ENCODE data around the gene TFG. TPM values are rescaled to one million over a fixed set of nuclear protein-coding genes. Genes with fewer than 3 reads are reported as not detected.

Gene TFG
- total and polyA plus RNA-seq, 9 of the 15 experiments (the other 6 are each of a cell fraction or from before 2014, with no cell fraction given): 31.8 to 143 (median 57.8) TPM

DNA sequence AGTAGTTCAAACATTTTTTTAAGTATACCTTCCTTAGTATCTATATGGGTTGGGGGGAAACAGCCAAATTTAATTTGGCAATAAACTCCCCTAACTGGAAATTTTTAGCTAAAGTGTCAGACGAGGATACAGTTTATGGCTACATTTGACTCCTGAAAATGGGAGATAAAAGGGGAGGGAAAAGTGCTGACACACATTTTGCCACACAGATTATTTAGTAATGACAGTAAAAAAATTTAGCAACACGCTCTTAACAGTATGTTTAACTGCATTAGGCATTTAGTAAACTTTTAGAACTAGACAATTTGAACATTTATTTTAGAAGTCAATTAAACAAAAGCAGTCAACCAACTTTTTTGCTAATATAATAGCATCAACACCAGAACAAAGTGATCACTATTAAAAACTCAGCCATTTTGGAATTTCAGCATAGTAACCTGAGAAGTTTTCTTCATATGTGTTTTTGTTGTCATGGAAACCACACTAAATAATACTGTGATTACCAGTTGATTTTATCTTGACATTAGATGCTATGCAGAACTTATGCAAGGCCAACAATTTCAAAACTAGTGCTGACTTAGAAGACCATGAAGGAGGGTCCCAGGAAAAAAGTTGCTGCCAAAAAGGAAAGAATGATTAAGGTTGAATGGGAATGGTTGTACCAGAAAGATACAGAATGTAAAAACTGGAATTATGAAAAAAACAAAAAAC is 47.0 kb upstream of the TFG start:
- Histone ChIP-seq H4K20me1 (replicated peaks; ENCODE audit: control insufficient read depth, insufficient read depth, low read length) (no peaks in the 10 kb centered on the region), H3K9ac (ENCODE audit: insufficient read depth in 1 of 2, low read depth in 2 of 2, low read length in 2 of 2) (no peak overlapping the region), H3K27me3 (ENCODE audit: control insufficient read depth in 2 of 2, insufficient read depth in 2 of 2, low read length in 2 of 2) (no peaks in the 10 kb centered on the region), H3K9me1 (ENCODE audit: control insufficient read depth, insufficient read depth, low read length) (no peaks in the 10 kb centered on the region), H2AFZ (ENCODE audit: low read depth, low read length) (peak overlapping the region; percentile 12; the same call in 1 of the 2 replicates), H3K9me3 (replicated peaks; ENCODE audit: control insufficient read depth, insufficient read depth, low read depth, low read length) (0 out of 2 replicates have a peak, but pooled peaks cover 2% of the 10 kb centered on the region), H3K4me3 (no peak overlapping the region), H3K36me3 (ENCODE audit: control insufficient read depth, insufficient read depth, low read length) (no peaks in the 10 kb centered on the region), H3K4me1 (replicated peaks in 1 of 2; ENCODE audit: control insufficient read depth in 2 of 2, insufficient read depth in 2 of 2, low read length in 2 of 2) (peaks cover 0 to 2% of the 10 kb centered on the region in 2 experiments; a peak in 2 of 5 replicates), H3K4me2 (ENCODE audit: insufficient read depth, low read length) (no peak overlapping the region), H3K27ac (ENCODE audit: extremely low read depth, low read depth, low read length) (no peak overlapping the region), H3K79me2 (ENCODE audit: control insufficient read depth, insufficient read depth, low read length) (no peaks in the 10 kb centered on the region)
- intact Hi-C loops (cut with micrococcal nuclease): no loop called here
- FAIRE-seq (no peak), ATAC-seq (no peak), DNase-seq (ENCODE audit: extremely low read depth in 1 of 4, low spot score in 3 of 4) (no peak)
- in situ Hi-C loops (cut with MboI): no loop called here
- ChIA-PET CTCF (ENCODE audit: low intra/inter-chr PET ratio) (no interaction called here), POLR2A (no interaction called here)
- WGBS (ENCODE audit: insufficient coverage, low coverage, missing lambda C conversion rate): 3% methylated on average over 2 of the region's 2 CpGs
- BruUV-seq (replicated peaks): no TSS peak
- TF ChIP-seq, protein P1, sequence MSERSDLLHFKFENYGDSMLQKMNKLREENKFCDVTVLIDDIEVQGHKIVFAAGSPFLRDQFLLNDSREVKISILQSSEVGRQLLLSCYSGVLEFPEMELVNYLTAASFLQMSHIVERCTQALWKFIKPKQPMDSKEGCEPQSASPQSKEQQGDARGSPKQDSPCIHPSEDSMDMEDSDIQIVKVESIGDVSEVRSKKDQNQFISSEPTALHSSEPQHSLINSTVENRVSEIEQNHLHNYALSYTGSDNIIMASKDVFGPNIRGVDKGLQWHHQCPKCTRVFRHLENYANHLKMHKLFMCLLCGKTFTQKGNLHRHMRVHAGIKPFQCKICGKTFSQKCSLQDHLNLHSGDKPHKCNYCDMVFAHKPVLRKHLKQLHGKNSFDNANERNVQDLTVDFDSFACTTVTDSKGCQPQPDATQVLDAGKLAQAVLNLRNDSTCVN (CRISPR knock-in tag; IDR thresholded peaks at IDR 0.05): no peak
- TF ChIP-seq, protein P2, sequence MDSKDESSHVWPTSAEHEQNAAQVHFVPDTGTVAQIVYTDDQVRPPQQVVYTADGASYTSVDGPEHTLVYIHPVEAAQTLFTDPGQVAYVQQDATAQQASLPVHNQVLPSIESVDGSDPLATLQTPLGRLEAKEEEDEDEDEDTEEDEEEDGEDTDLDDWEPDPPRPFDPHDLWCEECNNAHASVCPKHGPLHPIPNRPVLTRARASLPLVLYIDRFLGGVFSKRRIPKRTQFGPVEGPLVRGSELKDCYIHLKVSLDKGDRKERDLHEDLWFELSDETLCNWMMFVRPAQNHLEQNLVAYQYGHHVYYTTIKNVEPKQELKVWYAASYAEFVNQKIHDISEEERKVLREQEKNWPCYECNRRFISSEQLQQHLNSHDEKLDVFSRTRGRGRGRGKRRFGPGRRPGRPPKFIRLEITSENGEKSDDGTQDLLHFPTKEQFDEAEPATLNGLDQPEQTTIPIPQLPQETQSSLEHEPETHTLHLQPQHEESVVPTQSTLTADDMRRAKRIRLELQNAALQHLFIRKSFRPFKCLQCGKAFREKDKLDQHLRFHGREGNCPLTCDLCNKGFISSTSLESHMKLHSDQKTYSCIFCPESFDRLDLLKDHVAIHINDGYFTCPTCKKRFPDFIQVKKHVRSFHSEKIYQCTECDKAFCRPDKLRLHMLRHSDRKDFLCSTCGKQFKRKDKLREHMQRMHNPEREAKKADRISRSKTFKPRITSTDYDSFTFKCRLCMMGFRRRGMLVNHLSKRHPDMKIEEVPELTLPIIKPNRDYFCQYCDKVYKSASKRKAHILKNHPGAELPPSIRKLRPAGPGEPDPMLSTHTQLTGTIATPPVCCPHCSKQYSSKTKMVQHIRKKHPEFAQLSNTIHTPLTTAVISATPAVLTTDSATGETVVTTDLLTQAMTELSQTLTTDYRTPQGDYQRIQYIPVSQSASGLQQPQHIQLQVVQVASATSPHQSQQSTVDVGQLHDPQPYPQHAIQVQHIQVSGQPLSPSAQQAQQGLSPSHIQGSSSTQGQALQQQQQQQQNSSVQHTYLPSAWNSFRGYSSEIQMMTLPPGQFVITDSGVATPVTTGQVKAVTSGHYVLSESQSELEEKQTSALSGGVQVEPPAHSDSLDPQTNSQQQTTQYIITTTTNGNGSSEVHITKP (IDR thresholded peaks at IDR 0.05; ENCODE audit: partially characterized antibody): no peak
- TF ChIP-seq ZEB2 (IDR thresholded peaks at IDR 0.05) (no peak), FOXA1 (IDR thresholded peaks at IDR 0.05; ENCODE audit: borderline replicate concordance) (no peak), TBP (optimal IDR thresholded peaks at IDR 0.05; ENCODE audit: low read depth, low read length) (no peak), HCFC1 (IDR thresholded peaks at IDR 0.05; ENCODE audit: low read depth, low read length) (no peak), SMARCC2 (IDR thresholded peaks at IDR 0.05; ENCODE audit: low read depth) (no peak), RFX1 (IDR thresholded peaks at IDR 0.05) (peak; percentile 89), STAG1 (CRISPR knock-in tag; IDR thresholded peaks at IDR 0.05; ENCODE audit: borderline replicate concordance) (no peak), HDAC2 (IDR thresholded peaks at IDR 0.05) (no peak), ZNF830 (CRISPR knock-in tag; IDR thresholded peaks at IDR 0.05) (no peak), RFX5 (IDR thresholded peaks at IDR 0.05; ENCODE audit: low read depth, low read length) (no peak), TCF3 (CRISPR knock-in tag; IDR thresholded peaks at IDR 0.05) (no peak), RHOXF2B (CRISPR knock-in tag; conservative IDR thresholded peaks at IDR 0.05) (no peak)
- TF ChIP-seq, protein P3, sequence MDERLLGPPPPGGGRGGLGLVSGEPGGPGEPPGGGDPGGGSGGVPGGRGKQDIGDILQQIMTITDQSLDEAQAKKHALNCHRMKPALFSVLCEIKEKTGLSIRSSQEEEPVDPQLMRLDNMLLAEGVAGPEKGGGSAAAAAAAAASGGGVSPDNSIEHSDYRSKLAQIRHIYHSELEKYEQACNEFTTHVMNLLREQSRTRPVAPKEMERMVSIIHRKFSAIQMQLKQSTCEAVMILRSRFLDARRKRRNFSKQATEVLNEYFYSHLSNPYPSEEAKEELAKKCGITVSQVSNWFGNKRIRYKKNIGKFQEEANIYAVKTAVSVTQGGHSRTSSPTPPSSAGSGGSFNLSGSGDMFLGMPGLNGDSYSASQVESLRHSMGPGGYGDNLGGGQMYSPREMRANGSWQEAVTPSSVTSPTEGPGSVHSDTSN (CRISPR knock-in tag; IDR thresholded peaks at IDR 0.05; ENCODE audit: low read depth): no peak
- TF ChIP-seq, protein P3 (tag; conservative IDR thresholded peaks at IDR 0.05; ENCODE audit: low read depth): 0 out of 2 replicates have a peak, but pooled peaks have one; percentile 31
